CD14-positive monocyte (primary cell): ENCODE results near the gene GPC6. TPM values are rescaled to one million over a fixed set of nuclear protein-coding genes. Genes with fewer than 3 reads are reported as not detected.

Experiments
- DNase-seq, 3 donors: peaks; one replicate each; pipeline ENCODE4 v3.0.0-alpha.2; 2011 to 2022
- H2AFZ ChIP-seq: 2 replicates; pipeline ENCODE4 v1.6.0; 2012; ENCODE audit warnings: mild to moderate bottlenecking, low read depth, low read length, inconsistent platforms; ENCODE audit not compliant: insufficient read depth, poor library complexity, severe bottlenecking
- H3K27ac ChIP-seq, 2 donors: 1 replicate in 1 of 2; 2 replicates in 1 of 2; pipeline ENCODE4 v1.5.1; 2012 to 2013; ENCODE audit warnings: low read length in 2 of 2, control low read depth in 1 of 2, inconsistent platforms in 1 of 2, low read depth in 1 of 2, mild to moderate bottlenecking in 1 of 2
- H3K27me3 ChIP-seq, 2 donors: one replicate each; pipeline versions ENCODE4 v1.6.0 to v1.6.1; 2011 to 2013; ENCODE audit warnings: low read length in 2 of 2; ENCODE audit not compliant: control insufficient read depth in 2 of 2, insufficient read depth in 2 of 2
- H3K36me3 ChIP-seq, 2 donors: replicated peaks in 1 of 2; 1 replicate in 1 of 2; 2 replicates in 1 of 2; pipeline versions ENCODE4 v1.5.1 to v1.6.1; 2012 to 2013; ENCODE audit warnings: low read length in 2 of 2, control low read depth in 1 of 2, inconsistent platforms in 1 of 2, mild to moderate bottlenecking in 1 of 2; ENCODE audit not compliant: insufficient read depth in 2 of 2, control insufficient read depth in 1 of 2
- H3K4me1 ChIP-seq, 2 donors: 1 replicate in 1 of 2; 2 replicates in 1 of 2; pipeline versions ENCODE4 v1.5.1 to v1.6.1; 2012 to 2013; ENCODE audit warnings: low read length in 2 of 2, control low read depth in 1 of 2, inconsistent platforms in 1 of 2, mild to moderate bottlenecking in 1 of 2, moderate library complexity in 1 of 2; ENCODE audit not compliant: insufficient read depth in 2 of 2, control insufficient read depth in 1 of 2
- H3K4me2 ChIP-seq: replicated peaks from 2 replicates; pipeline ENCODE3; 2012; ENCODE audit warnings: low read length, moderate library complexity, mild to moderate bottlenecking; ENCODE audit not compliant: poor library complexity, severe bottlenecking; ENCODE audit errors: extremely low read depth
- H3K4me3 ChIP-seq, 3 experiments: fragments of 200-600 bp in 1 of 3; sonication (generic) in 1 of 3; replicated peaks in 1 of 3; 1 replicate in 2 of 3; 2 replicates in 1 of 3; pipeline ENCODE4 v1.5.1; 2011 to 2013; ENCODE audit warnings: low read length in 3 of 3, mild to moderate bottlenecking in 3 of 3, control low read depth in 2 of 3, low read depth in 2 of 3, inconsistent platforms in 1 of 3, moderate library complexity in 1 of 3
- H3K79me2 ChIP-seq: 2 replicates; pipeline ENCODE4 v1.6.0; 2012; ENCODE audit warnings: mild to moderate bottlenecking, control low read depth, inconsistent platforms, low read length, moderate library complexity; ENCODE audit not compliant: insufficient read depth
- H3K9ac ChIP-seq: 2 replicates; pipeline ENCODE4 v1.6.0; 2017; ENCODE audit warnings: low read length, mild to moderate bottlenecking; ENCODE audit not compliant: insufficient read depth, poor library complexity, severe bottlenecking
- H3K9me3 ChIP-seq, 2 donors: replicated peaks in 1 of 2; 1 replicate in 1 of 2; 2 replicates in 1 of 2; pipeline versions ENCODE4 v1.5.1 to v1.6.1; 2012 to 2013; ENCODE audit warnings: low read length in 2 of 2, control low read depth in 1 of 2; ENCODE audit not compliant: control insufficient read depth in 1 of 2, insufficient read depth in 1 of 2
- H4K20me1 ChIP-seq: 2 replicates; pipeline ENCODE4 v1.6.0; 2012; ENCODE audit warnings: mild to moderate bottlenecking, low read length, control low read depth, moderate library complexity; ENCODE audit not compliant: insufficient read depth
- H3K27ac Mint-ChIP-seq, 7 donors: one replicate each; pipeline ENCODE4 v1.8.0; 2020; ENCODE audit warnings: mild to moderate bottlenecking in 7 of 7, mixed read lengths in 7 of 7, moderate library complexity in 6 of 7, inconsistent platforms in 2 of 7
- H3K27me3 Mint-ChIP-seq, 3 donors: one replicate each; pipeline ENCODE4 v1.8.0; 2021 to 2022; ENCODE audit warnings: low read depth in 3 of 3, mild to moderate bottlenecking in 3 of 3, mixed read lengths in 3 of 3, moderate library complexity in 3 of 3, inconsistent platforms in 1 of 3
- H3K36me3 Mint-ChIP-seq, 2 donors: one replicate each; pipeline ENCODE4 v1.8.0; 2020; ENCODE audit warnings: mixed read lengths in 2 of 2, inconsistent platforms in 1 of 2, mild to moderate bottlenecking in 1 of 2
- H3K4me1 Mint-ChIP-seq: one replicate; pipeline ENCODE4 v1.8.0; 2020; ENCODE audit warnings: mild to moderate bottlenecking, mixed read lengths
- H3K4me3 Mint-ChIP-seq, 2 donors: one replicate each; pipeline ENCODE4 v1.8.0; 2020; ENCODE audit warnings: mild to moderate bottlenecking in 2 of 2, mixed read lengths in 2 of 2, moderate library complexity in 1 of 2
- H3K9me3 Mint-ChIP-seq, 7 donors: one replicate each; pipeline ENCODE4 v1.8.0; 2020 to 2022; ENCODE audit warnings: mixed read lengths in 7 of 7, mild to moderate bottlenecking in 6 of 7, moderate library complexity in 6 of 7, inconsistent platforms in 2 of 7
- WGBS: methylation state at CpG from one replicate; pipeline ENCODE4 v1.1.5; 2013; ENCODE audit warnings: missing lambda C conversion rate; ENCODE audit not compliant: insufficient coverage; 5-methylcytosine and 5-hydroxymethylcytosine counted together
- intact Hi-C, 2 donors: fragments of 100-400 bp; cut with micrococcal nuclease; formaldehyde crosslinking; loops; one replicate each; pipeline versions ENCODE4 v1.15.0 to v1.15.1; 2023
- polyA plus RNA-seq, 3 donors: library from polyadenylated mRNA; depleted of rRNA in 1 of 3; unstranded in 2 of 3; stranded (reverse) in 1 of 3; fragments of 300-500 nt in 2 of 3; fragments of >200 nt in 1 of 3; fragmentation: Illumina TruSeq in 2 of 3; gene quantifications; 1 replicate in 2 of 3; 2 replicates in 1 of 3; pipeline ENCODE4 v1.2.3, GENCODE V29; 2012 to 2021
- TF ChIP-seq, protein P1 (sequence below): fragments of 200-600 bp; IDR thresholded peaks from one replicate; pipeline ENCODE4 v1.8.0; 2022; ENCODE audit warnings: antibody characterized with exemption, mild to moderate bottlenecking

Gene GPC6
- polyA plus RNA-seq, 3 donors: not detected

DNA sequence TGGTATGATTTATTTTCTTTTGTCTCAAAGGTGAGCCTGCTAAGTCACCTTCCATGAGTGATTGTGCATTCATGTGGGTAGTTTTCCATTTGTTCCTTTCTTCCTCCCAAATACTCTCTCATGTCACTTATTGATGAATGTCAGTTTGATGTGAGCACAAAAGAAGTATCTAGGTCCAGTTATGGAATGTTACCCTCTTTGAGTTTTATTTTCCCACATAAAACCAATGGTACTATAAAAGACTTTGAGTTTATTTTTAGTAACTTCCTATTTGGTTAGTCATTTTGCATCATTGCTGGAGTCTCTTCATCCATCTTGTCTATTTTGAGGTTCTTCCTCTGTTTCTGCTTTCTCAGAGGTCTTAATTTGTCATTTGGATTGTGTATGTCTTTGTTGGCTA is 321.3 kb downstream of the GPC6 start:
- Histone ChIP-seq H3K4me1 (no peaks in the 10 kb centered on the region), H4K20me1 (no peaks in the 10 kb centered on the region), H3K79me2 (no peaks in the 10 kb centered on the region), H3K9me3 (no peaks in the 10 kb centered on the region), H3K36me3 (no peaks in the 10 kb centered on the region), H3K4me2 (no peak overlapping the region), H2AFZ (no peak overlapping the region), H3K9ac (no peak overlapping the region), H3K27me3 (no peaks in the 10 kb centered on the region), H3K4me3 (no peak overlapping the region), H3K27ac (no peak overlapping the region)
- TF ChIP-seq, protein P1, sequence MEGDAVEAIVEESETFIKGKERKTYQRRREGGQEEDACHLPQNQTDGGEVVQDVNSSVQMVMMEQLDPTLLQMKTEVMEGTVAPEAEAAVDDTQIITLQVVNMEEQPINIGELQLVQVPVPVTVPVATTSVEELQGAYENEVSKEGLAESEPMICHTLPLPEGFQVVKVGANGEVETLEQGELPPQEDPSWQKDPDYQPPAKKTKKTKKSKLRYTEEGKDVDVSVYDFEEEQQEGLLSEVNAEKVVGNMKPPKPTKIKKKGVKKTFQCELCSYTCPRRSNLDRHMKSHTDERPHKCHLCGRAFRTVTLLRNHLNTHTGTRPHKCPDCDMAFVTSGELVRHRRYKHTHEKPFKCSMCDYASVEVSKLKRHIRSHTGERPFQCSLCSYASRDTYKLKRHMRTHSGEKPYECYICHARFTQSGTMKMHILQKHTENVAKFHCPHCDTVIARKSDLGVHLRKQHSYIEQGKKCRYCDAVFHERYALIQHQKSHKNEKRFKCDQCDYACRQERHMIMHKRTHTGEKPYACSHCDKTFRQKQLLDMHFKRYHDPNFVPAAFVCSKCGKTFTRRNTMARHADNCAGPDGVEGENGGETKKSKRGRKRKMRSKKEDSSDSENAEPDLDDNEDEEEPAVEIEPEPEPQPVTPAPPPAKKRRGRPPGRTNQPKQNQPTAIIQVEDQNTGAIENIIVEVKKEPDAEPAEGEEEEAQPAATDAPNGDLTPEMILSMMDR: no peak
- Mint-ChIP-seq H3K4me3 (no peak overlapping the region), H3K4me1 (no peaks in the 10 kb centered on the region), H3K36me3 (no peaks in the 10 kb centered on the region), H3K9me3 (peaks cover 0 to 5% (median 2%) of the 10 kb centered on the region in 7 donors), H3K27ac (no peak overlapping the region), H3K27me3 (no peaks in the 10 kb centered on the region)
- DNase-seq: no peak
- intact Hi-C loops: no loop called here

DNA sequence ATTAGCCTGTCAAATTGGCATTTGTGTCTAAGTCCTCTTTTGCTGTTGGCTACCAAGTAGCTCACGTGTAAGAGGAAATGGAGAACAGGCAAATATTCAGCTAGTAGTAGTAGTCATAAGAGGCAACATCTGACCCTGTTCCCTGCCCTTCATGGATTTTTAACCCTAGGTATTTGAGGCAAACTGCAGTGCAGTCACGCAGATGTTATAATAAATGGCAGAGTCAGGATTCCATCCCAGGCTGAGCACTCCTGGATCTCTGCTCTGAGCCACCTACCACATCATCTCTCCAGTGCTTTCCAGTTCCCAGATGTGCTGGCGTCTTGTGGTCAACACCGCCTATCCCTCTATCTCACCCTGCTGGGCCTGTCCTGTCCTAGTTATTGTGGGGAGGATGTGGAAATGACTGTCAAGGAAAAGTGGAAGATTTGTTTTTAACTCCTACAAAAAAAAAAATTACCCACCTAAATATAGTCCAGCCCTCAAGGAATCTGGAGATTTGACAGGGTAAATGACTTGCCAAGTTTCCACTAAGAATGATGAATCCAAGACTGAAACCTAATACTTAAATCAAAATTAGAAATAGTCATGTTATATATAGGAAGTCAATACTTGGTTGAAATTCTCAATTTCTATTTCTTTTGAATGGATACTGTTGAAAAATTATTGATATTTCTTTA is 322.9 kb downstream of the GPC6 start:
- H3K9me3 Mint-ChIP-seq: peaks cover 0 to 12% (median 0%) of the 10 kb centered on the region in 7 donors
- intact Hi-C loops: no loop called here
- H3K4me2 ChIP-seq: no peak overlapping the region
- no peak overlapping the region for H3K9ac ChIP-seq
- H3K27me3 ChIP-seq: no peaks in the 10 kb centered on the region
- H3K4me1 Mint-ChIP-seq: no peaks in the 10 kb centered on the region
- H3K79me2 ChIP-seq: no peaks in the 10 kb centered on the region
- H4K20me1 ChIP-seq: no peaks in the 10 kb centered on the region
- no peak overlapping the region for H3K4me3 Mint-ChIP-seq
- no peak overlapping the region for H3K27ac Mint-ChIP-seq
- TF ChIP-seq, protein P1: no peak
- no peak overlapping the region for H2AFZ ChIP-seq
- no peak overlapping the region for H3K27ac ChIP-seq
- no peaks in the 10 kb centered on the region for H3K36me3 ChIP-seq
- H3K9me3 ChIP-seq: no peaks in the 10 kb centered on the region
- WGBS: 80% methylated on average over 1 of the region's 4 CpGs
- no peaks in the 10 kb centered on the region for H3K4me1 ChIP-seq
- DNase-seq: no peak
- H3K4me3 ChIP-seq: no peak overlapping the region
- no peaks in the 10 kb centered on the region for H3K36me3 Mint-ChIP-seq
- H3K27me3 Mint-ChIP-seq: peaks cover 0 to 2% (median 0%) of the 10 kb centered on the region in 3 donors
